ENCODE results near the gene TCIRG1.

Gene TCIRG1

DNA sequence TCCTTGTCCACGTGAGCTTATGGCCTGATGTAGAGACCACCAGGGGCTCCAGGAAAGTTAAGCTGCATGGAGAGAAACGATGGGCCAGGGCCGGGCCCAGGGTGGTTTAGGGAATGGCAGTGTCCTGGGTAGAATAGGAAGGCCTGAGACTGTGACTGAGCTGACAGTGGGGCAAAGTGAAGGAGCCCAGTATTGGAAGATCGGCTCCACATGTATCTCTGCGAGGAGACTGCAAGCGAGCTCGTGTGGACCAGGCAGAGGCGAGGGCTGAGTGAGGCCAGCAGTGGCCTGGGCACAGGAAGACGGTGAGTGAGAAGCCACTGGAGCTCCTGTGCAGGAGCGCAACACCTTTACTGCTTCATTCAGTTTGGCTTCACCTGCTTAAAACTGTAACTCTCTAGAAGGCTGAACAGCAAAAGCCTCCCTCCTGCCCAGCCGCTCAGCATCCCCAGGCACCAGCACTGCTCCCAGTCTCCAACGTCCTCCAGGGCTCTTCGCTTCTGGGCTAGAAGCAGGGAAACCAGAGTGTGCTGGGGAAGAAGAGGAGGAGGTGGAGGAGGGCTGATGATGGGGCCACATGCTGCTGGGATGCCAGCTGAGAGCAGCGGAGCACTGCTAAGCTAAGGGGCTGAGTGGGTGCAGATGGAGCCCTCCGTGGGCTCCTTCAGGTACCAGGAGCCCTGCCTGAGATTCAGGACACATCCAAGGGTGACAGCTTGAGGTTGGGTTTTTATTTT is 13.5 kb downstream of the TCIRG1 start:
- no peak for TF ChIP-seq ZNF274 (IDR thresholded peaks at IDR 0.05; ENCODE audit: low read depth, low read length)
- no peak overlapping the region for H3K4me3 ChIP-seq (ENCODE audit: low read length)

DNA sequence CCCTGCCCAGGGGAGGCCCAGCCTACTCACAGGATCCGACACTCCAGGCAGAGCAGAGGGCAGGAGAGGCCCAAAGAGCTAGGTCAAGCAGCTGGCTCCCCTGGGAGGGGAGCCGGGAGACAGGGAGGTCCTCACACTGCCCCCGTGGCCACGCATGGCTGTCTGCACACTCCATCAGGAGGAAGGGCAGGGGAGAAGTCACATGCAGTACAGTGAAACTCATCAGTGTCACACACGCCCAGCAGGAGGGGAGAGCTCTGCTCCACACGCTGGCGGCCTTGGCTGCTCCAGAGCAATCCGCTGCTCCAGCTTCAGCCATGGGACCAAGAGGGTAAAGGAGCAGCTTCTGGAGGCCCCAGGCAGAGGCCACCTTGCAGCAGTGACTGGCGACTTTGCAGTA is 14.3 kb downstream of the TCIRG1 start:
- TF ChIP-seq ZNF274 (IDR thresholded peaks at IDR 0.05; ENCODE audit: low read depth, low read length) = no peak
- no peak overlapping the region for H3K4me3 ChIP-seq (ENCODE audit: low read length)

DNA sequence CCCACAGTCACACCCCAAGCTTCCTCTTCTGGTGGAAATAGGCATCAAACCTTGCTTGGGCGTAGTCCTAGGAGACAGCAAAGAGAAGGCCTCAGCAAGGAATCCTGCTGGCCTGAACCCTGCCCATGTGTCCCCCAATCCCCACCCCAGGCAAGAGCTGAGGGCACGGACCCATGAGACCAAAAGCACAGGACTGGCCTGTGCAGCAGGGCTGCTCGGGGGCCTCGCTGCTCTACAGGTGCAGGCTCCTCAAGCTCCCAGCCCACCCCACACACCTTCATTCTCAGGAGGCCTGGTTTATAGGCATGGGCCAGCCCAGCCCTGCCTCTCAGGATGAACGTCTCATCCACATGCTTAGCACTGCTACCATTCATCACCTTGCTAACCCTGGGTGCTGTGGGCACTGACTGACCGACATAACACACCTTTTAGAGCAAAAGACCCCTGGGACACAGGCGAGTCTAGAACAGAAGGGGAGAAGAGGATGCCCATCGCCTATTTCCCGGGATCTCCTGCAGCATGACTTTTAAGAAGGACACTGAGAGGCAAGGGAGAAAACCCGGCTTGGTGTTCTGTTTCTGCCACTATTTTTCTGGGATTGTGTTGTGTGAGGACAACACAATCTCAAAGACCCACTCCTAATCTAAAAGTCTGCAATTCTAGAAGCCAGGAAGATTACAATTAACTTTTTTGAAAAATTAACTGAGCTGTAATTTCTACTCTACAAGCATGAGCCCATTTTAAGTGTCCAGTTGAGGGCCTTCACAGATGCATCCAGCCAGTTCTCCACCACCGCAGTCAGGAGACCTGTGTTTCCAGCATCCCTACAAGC is 15.4 kb downstream of the TCIRG1 start:
- no peak overlapping the region for H3K4me3 ChIP-seq (ENCODE audit: low read length)
- TF ChIP-seq ZNF274 (IDR thresholded peaks at IDR 0.05; ENCODE audit: low read depth, low read length) = no peak

DNA sequence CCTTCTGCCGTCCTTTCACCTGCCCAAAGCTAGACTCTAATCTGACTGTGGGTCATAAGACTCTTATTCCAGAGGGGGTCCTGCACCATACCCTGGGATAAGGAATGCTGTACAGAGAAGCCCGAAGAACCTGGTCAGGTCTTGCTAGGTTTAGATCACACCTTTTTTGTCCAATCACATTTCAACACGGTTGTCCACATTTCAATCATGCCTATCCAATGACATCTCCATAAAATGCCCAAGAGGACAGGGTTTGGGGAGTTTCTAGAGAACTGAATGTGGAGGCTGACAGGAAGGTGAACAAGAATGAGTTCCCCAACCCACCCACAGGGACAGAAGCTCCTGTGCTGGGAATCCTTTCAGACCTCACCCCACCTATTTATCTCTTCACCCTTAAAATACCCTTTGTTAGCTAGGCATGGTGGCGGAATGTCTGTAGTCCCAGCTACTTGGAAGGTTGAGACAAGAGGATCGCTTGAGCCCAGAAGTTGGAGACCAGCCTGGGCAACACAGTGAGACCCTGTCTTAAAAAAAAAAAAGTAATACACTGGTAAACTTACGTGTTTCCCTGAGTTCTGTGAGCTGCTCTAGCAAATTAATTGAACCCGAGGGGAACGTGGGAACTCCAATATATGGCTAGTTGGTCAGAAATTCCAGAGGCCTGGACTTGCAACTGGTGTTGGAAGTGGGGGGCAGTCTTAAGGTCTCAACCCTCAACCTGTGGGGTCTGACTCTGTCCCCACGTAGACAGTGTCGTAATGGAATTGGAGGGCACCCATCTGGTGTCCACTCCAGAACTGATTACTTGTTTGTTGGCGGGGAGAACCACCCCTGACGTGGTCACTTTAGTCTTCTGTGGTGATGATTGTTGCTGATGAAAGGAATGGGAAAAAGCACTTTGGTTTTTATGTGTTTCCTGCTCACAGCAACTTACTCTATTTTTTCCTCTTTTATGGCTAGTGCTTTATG is 17.8 kb downstream of the TCIRG1 start:
- no peak for TF ChIP-seq ZNF274 (IDR thresholded peaks at IDR 0.05; ENCODE audit: low read depth, low read length)
- H3K4me3 ChIP-seq (ENCODE audit: low read length) = no peak overlapping the region

DNA sequence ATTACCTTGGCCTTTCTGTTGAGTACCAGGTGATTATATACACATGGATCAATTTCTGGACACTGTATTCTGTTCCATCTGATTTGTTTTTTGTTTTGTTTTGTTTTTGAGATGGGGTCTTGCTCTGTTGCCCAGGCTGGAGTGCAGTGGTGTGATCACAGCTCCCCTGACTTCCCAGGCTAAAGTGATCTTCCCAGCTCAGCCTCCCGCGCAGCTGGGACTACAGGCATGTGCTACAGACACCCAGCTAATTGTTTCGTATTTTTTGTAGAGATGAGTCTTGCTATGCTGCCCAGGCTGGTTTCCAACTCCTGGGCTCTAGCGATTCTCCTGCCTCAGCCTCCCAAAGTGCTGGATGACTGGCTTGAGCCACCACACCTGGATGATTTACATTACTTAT is 19.0 kb downstream of the TCIRG1 start:
- H3K4me3 ChIP-seq (ENCODE audit: low read length) = no peak overlapping the region
- TF ChIP-seq ZNF274 (IDR thresholded peaks at IDR 0.05; ENCODE audit: low read depth, low read length) = no peak

DNA sequence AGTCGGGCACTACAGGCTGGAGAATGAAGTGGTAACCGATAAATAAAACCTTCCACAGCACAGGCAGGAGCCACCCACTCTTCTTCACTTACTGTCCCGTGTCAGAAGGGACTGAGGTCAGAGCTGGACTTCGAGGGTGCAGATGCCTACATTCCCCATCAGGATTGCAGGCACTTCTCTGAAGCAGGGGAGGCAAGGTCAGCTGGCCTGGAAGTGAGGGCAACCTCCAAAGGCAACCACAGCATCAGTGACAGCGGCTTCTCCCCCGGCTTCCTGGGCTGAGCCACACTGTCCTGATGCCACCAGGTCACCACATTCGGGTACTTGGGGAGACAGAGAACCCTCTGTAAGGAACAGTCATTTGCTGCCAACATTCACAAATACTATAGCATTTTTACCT is 22.7 kb downstream of the TCIRG1 start:
- H3K4me3 ChIP-seq (ENCODE audit: low read length) = no peak overlapping the region
- TF ChIP-seq ZNF274 (IDR thresholded peaks at IDR 0.05; ENCODE audit: low read depth, low read length) = no peak

DNA sequence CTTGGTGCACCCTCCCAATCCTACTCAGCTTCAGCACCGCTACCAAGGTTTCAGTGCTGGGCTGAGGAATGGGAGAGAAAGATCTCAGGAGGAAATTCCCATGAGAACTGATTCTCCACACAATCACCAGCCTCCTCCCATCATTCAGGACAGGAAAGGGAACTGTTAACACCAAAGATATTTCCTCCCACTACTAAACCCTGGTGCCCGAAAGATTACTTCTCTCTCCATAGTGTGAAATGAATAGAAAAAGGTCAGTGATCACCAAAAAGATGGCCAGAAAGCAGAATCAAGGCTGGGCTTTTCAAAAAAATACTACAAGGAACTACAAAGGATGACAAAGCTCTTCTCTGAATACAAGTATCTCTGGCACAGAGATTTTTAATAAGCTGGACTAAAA is 26.1 kb downstream of the TCIRG1 start:
- TF ChIP-seq ZNF274 (IDR thresholded peaks at IDR 0.05; ENCODE audit: low read depth, low read length) = no peak
- no peak overlapping the region for H3K4me3 ChIP-seq (ENCODE audit: low read length)

DNA sequence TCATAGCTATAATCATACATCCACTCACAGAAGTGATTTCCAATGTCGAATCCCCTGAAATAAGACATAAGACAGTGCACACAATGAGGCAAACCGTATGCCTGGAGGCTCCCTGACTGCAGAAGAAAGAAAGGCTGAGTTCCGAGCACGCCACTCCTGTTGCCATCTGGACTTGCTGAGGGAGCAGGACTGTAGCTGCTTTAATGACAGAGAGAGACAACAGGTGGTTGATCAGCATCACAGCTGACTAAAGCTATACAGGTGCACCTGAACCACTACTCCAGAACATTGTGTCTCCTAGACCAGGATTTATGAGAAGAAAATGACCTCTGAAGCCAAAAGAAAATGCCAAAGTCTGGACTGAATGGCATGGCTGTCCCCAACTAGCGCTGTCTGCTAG is 27.0 kb downstream of the TCIRG1 start:
- H3K4me3 ChIP-seq (ENCODE audit: low read length) = no peak overlapping the region
- TF ChIP-seq ZNF274 (IDR thresholded peaks at IDR 0.05; ENCODE audit: low read depth, low read length) = no peak

DNA sequence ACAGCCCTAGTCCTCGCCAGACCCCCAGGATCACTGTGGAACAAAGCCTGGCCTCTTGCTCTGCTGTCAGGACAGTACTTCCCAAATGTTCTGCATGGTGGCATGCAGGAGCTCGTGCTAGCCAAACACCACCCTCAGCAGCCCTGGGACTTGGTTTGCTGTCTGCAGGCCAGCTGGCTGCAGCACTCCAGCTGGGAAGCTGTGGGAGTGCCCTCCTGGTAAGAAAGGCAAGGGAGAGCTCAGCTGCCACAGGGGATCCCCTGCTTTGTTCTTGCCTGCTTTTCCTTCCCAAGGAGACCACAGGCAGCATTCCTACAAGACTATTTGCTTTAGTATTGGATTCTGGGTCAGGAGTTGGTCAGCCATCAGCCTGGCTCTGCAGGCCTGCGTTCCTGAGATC is 27.9 kb downstream of the TCIRG1 start:
- no peak overlapping the region for H3K4me3 ChIP-seq (ENCODE audit: low read length)
- no peak for TF ChIP-seq ZNF274 (IDR thresholded peaks at IDR 0.05; ENCODE audit: low read depth, low read length)

DNA sequence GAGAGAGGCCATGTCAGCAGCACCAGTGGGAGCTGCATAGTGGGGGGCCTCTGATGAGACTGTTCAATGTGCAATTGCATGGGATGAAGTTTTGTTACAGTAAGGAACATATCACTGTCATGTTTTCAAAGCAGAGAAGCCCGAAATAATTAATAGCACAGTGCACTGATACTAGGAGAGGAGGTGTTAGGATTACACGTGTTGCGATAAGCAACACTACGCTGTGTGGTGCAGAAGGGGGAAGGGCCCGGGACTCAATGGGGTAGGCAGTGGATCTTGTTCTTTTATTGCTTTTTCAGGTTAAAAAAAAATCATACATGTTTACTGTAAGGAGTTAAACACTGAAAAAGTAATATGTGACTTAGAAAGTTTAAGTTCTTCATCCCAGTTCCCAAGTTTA is 29.2 kb downstream of the TCIRG1 start:
- TF ChIP-seq ZNF274 (IDR thresholded peaks at IDR 0.05; ENCODE audit: low read depth, low read length) = no peak
- no peak overlapping the region for H3K4me3 ChIP-seq (ENCODE audit: low read length)

DNA sequence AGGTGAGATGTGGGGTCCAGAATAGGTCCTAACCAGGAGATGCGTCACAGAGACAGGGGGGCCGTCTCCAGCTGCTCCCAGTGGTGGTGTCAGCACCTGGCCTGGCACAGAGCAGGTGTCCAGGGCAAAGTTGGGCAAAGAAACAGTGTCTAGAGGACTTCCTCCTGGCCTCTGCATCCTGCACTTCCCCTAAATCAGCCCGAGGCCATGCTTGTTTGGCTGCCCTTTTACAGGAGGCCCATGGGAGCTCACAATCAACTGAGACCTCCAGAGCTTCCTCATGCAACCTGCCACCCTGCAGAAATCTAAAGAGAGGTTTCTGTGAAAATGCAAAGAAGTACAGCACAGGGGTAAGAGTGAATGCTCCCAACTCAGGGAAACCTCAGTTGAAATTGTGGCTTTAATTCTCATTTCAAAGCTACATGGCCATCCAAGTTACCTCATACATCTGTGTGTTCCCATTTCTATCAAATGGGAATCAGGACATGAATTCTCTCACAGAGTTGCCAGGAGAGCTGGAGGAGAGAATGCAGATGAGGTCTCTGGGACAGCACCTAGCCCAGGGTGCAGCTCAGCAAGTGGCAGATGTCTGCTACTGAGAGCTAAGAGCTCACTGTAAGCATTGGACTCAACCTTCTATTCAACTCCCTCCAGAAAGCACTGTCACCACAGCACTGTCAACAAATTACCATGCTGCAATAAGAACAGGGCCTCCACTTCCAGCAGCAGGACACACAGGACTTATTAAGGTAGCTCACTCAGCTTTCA is 32.6 kb downstream of the TCIRG1 start:
- no peak overlapping the region for H3K4me3 ChIP-seq (ENCODE audit: low read length)
- no peak for TF ChIP-seq ZNF274 (IDR thresholded peaks at IDR 0.05; ENCODE audit: low read depth, low read length)

DNA sequence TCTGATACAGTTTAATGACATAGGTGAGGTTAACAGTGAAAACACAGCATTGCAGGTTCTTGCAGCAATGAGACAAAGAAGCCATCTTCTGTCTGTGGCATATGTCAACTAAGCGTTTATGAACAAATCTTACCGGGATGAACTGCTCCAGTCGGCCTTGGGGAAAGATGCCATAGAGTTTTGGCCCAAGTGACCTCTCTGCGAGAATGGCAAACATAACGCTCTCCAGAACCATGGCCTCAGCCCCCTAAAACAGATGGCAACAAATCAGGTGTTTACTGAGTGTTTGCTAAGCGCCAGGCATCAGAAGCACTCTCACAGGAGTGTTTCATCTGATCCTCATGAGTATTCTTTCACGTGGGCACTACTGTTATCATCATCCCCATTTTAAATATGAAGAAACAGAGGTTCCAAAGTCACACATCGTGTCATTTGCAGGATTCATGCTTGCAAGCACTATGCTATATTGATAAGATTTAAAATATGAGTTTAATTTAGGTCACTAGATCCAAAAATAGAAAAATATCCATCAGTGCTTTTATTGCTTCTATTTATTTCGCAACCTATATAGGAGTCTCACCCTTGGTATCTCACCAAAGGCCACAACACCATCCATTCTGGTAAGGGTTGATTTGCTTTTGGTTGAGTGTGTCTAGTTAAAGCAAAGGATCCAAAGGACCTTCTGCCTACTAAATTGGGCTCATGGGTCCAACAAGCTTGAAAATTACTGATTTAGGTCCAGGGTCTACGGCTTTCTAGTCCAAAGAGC is 35.9 kb downstream of the TCIRG1 start:
- H3K4me3 ChIP-seq (ENCODE audit: low read length) = no peak overlapping the region
- TF ChIP-seq ZNF274 (IDR thresholded peaks at IDR 0.05; ENCODE audit: low read depth, low read length) = no peak
